NT2/D1 (cell line): ENCODE measurements around the gene CLEC2B.

ENCODE experiments used
- SUZ12 ChIP-seq: IDR thresholded peaks from 2 replicates; pipeline ENCODE4 v1.6.1; 2011; ENCODE audit not compliant: insufficient read length, insufficient read depth; ENCODE audit errors: extremely low read depth
- YY1 ChIP-seq: IDR thresholded peaks from 2 replicates; pipeline ENCODE4 v1.6.1; 2011; ENCODE audit not compliant: insufficient read length, insufficient read depth
- ZNF274 ChIP-seq: IDR thresholded peaks from 2 replicates; pipeline ENCODE4 v1.6.1; 2011; ENCODE audit warnings: mild to moderate bottlenecking, low read depth, low read length

- TF ChIP-seq YY1 (no peak), ZNF274 (no peak), SUZ12 (no peak)
Measured at GRCh38 chr12:9851050-9851449, 18.1 kb downstream of the CLEC2B start.
